ENCODE data around the gene ITK.

Gene ITK

GRCh38 chr5:157284458-157285212 lies 104.0 kb downstream of the ITK start:
- DNase-seq = peak in 1 of 2 experiments; percentile 16

GRCh38 chr5:157285310-157286035 lies 104.8 kb downstream of the ITK start:
- peak in 1 of 2 experiments; percentile 9 for DNase-seq

- peak in 1 of 2 experiments; percentile 12 for DNase-seq
Observed at GRCh38 chr5:157286761-157287211, 106.1 kb downstream of the ITK start.

GRCh38 chr5:157288405-157289163 lies 107.9 kb downstream of the ITK start:
- peak in 1 of 2 experiments; percentile 10 for DNase-seq

GRCh38 chr5:157289164-157289819 lies 108.7 kb downstream of the ITK start:
- peak in 1 of 2 experiments; percentile 1 for DNase-seq

GRCh38 chr5:157290156-157290980 lies 109.7 kb downstream of the ITK start:
- no peak for DNase-seq

GRCh38 chr5:157290981-157291711 lies 110.5 kb downstream of the ITK start:
- peak; percentile 43 to 60 for DNase-seq

GRCh38 chr5:157292599-157292998 lies 112.0 kb downstream of the ITK start:
- no peak for DNase-seq

- DNase-seq = no peak
Observed at GRCh38 chr5:157294407-157295091, 113.9 kb downstream of the ITK start.

- DNase-seq = no peak
Observed at GRCh38 chr5:157295247-157295646, 114.6 kb downstream of the ITK start.

- no peak for DNase-seq
Observed at GRCh38 chr5:157300564-157300963, 119.9 kb downstream of the ITK start.

GRCh38 chr5:157301066-157301465 lies 120.4 kb downstream of the ITK start:
- DNase-seq = peak in 1 of 2 experiments; percentile 15

- DNase-seq = no peak
Observed at GRCh38 chr5:157303023-157303422, 122.4 kb downstream of the ITK start.

- DNase-seq = peak; percentile 58 to 64
Observed at GRCh38 chr5:157303667-157304327, 123.2 kb downstream of the ITK start.
